Measurements from ENCODE around the gene SERPINB4.

Gene SERPINB4

DNA sequence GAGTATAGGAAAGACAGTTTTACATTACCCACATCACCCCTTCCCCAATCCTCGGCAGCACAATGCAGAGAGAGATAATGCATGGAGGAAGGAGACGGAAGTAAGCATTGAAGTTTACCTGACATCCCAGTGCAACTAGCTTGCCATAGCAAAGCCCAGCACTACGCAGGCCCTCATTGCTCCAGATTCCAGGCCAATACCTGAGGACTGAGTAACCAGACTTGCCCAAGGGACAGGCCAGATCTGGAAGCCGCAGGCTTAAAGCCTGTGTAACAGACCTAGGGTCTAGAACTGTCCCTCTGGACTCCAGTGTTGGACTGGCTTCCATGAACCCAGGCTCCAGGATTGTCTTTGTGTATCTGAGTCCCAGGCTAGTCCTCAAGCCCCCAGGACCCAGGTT is 17.6 kb downstream of the SERPINB4 start:
- DNase-seq (ENCODE audit: low spot score) = no peak

DNA sequence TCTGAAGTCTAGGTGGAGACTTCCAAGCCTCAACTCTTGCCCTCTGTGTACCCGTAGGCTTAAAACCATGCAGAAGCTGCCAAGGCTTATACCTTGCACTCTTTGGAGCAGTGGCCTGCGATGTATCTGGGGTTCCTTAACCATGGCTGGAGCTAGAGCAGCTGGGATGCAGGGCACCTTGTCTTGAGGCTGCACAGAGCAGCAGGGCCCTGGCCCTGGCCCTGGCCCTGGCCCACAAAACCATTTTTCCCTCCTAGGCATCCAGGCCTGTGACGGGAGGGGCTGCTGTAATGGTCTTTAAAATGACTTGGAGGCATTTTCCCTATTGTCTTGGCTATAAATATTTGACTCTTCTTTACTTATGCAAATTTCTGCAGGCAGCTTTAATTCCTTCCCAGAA is 19.2 kb downstream of the SERPINB4 start:
- DNase-seq (ENCODE audit: low spot score) = no peak

DNA sequence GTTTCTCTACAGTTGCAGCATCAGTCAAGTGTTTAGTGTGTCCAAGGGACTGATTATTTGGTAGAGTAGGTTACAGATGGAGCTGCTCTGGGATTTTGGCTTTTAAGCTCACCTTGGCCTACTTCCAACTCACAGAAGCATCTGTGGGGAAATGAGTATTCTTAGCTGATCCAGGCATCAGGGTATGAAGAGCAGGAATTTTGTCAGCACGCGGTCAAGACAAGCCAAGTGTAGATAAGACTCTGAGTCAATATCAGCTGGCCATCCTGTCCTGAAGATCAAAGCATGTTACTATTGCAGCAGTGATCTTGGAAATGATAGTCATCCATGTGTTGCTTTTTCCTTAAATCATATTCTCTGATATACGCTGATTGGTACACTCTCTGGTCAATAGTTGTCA is 24.4 kb downstream of the SERPINB4 start:
- DNase-seq (ENCODE audit: low spot score) = no peak

DNA sequence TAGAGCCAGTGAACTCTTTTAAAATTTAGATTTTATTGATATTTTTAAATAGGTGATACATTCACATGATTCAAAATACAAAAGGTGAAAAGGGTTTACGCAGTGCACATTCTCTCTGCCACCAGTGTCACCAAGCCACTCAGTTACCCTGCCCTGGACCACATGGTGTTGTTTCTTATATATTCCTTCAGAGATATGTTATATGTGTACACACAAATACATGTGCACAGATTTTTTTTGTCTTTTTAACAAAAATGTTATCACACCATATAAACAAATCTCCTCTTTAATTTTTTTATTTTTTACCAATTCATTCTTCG is 26.2 kb downstream of the SERPINB4 start:
- DNase-seq (ENCODE audit: low spot score) = no peak

DNA sequence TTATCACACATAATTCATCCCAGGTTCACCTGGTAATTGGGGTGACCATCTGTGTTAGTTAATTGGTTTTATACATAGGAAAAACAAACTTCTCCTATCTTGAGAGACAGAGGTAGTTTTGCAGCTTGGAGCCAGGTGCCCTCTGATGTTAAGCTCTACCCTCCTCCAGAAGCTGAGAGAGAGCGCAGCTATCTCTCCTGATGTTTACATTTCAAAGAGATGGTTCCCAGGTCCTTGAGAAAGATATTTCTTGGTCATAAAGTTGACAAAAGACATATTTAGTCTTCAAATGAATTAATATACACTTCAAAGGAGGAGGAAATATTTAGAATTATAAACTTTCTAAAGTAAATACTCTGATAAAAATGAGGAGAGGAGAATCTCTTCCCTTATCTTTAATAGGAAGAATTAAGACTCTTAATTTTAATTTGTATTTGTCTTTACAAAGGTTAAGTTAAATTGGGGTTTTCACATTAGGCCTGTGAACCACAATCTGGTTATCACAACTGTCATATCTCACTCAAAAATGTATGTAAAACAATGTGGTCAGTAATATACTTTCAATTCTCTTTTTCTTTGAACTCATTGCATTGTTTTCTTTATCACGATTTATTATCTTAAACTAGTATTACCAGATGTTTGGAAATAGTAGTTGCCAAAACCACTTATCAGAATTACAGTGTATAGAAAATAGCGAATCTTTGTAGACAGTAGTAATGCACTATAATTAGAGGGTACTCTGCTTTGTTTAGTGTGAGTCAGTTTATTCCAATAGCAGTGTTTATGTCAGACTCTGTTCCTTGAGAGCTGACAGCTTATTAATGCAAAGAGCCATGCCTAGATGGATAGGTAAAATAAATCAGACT is 26.8 kb downstream of the SERPINB4 start:
- no peak for DNase-seq (ENCODE audit: low spot score)

DNA sequence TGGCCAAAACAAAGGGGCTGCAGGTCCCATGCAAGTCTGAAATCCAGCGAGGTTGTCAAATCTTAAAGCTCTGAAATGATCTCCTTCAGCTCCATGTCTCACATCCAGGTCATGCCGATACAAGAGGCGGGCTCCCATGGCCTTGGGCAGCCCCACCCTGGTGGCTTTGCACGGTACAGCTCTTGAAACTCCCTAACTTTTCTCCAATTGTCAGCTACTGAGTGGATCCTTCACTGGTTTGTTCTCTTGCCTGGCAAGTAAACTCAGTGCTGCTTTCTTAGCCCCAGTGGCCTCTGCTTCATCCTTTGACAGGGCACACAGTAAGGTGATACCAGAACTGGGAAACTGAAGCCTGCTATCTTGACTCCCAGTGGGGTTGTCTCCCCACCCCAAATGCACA is 30.6 kb downstream of the SERPINB4 start:
- DNase-seq (ENCODE audit: low spot score) = no peak

DNA sequence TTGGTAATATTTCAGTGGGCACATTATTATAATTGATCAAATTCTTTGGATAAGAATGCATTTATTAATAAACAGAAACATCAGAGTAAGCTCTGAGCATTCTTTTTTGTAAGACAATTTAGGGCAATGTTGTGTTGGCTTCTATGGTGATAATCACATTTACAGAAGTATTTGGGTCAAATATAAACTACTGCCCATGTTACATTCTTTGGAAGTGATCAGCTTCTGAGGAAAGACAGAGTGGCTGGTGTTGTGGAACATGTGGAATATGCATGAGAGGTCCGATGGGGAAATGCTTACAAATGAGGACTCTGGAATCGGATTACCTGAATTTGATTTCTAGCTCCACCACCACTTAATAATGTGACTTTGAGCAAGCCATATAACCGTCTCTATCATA is 37.5 kb downstream of the SERPINB4 start:
- DNase-seq (ENCODE audit: low spot score) = no peak

DNA sequence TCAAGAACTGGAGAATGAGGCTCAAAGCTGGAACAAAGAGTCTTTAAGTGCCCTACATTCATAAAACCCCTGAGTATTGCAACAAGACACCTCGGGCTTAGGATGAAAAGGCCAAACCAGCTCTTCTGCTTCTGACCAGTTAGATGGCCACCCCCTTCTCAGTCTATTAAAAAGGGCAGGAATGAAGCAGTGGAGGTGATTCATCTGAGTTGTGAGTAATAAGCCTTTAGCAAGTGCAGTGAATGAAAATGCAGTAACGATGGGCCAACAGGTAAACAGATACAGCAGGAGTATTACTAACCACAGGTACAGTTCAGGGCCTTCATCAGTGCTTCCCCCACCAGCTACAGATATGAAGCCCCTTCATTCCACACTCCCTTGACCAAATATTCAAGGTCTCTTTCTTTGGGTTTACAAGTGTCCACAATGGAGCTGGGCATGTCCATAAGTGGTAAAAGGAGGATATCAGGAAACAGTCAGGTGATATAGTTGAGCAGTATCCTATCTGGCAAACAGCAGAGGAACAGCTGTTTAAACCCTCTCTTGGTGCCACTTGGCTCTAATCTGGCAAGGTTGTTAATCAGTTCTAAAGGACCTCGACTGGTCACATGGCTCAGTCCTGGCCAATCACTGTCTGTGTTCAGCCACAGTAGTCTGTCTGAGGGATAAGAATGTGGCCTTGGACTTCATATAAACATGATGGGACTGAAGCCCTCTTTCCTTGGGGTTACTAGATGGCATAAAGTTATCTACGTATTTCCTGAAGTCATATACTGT is 39.1 kb downstream of the SERPINB4 start:
- no peak for DNase-seq (ENCODE audit: low spot score)

DNA sequence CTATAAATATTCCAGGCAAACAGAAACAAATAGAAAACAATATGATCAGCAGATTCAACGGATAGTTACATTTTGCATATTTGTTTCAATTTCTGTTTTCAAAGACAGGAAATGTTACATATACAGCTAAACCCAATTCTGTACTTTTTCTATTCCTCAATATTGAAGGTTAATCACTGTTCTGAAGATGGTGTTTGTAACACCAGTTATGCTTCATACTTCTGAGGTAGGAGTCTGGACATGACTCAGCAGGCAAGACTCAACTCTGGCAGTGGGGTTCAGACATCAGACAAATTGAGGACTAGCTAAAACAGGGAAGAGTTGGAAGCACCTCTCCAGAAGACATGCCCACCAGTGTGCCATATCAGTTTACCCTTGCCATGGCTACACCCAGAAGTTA is 40.3 kb downstream of the SERPINB4 start:
- DNase-seq (ENCODE audit: low spot score) = no peak

DNA sequence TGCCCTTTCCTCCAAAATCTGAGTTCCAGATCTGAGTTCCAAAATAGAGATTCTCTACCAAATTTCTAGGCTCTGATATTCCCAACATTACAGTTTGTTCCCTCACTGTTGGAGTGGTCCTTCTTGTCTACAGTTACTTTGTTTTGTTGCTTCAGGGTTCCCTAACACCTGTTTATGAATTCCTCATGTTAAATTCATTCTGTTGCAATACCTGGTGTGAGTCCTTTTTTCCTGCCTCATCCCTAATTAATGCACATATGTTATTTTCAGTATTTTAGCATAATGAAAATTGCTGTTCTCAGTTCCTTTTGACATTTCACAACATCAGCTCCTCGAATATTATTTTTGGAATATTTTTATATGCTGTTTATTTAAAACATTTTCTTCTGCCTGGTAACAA is 40.7 kb downstream of the SERPINB4 start:
- no peak for DNase-seq (ENCODE audit: low spot score)

DNA sequence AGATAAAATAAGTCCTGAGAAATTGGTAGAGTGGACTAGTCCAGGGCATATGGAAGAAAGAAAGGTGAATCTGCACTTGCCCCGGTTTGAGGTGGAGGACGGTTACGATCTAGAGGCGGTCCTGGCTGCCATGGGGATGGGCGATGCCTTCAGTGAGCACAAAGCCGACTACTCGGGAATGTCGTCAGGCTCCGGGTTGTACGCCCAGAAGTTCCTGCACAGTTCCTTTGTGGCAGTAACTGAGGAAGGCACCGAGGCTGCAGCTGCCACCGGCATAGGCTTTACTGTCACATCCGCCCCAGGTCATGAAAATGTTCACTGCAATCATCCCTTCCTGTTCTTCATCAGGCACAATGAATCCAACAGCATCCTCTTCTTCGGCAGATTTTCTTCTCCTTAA is 47.1 kb downstream of the SERPINB4 start:
- DNase-seq (ENCODE audit: low spot score) = no peak

DNA sequence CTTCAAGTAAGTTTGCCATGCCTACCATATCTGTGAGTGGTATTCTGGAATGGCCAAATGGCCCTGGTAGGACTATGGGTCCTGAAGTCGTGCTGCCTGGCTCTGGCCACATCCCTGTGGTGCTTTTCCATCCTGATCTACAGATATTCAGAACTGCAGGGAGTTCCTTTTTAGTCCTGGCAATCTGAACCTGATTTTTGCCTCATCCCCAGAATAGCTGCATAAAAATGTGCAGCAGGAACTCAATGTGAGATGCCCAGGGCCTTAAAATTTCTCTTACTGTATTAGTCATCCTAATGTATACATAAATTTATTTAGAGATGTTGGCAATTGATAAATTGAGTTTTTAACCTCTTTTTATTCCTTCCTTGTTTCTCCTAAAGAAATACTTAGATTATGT is 51.6 kb downstream of the SERPINB4 start:
- DNase-seq (ENCODE audit: low spot score) = no peak

DNA sequence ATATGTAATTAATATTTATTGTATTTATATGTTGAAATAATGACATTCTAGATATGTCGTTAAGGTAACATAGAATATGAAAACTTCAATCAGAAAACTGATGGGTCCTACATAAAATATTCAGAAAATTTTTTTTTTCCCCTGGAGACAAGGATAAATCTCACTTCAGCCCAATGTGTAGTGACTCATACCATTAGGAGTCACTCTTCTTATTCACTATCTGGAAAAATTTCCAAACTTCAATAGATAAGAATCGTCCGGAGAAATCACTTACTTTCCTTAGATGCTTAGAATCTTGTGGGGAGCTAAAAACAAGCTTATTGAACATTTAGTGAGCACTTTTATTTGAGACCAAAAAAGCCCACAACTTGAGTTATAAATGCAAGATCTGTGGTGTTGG is 52.3 kb downstream of the SERPINB4 start:
- no peak for DNase-seq (ENCODE audit: low spot score)

DNA sequence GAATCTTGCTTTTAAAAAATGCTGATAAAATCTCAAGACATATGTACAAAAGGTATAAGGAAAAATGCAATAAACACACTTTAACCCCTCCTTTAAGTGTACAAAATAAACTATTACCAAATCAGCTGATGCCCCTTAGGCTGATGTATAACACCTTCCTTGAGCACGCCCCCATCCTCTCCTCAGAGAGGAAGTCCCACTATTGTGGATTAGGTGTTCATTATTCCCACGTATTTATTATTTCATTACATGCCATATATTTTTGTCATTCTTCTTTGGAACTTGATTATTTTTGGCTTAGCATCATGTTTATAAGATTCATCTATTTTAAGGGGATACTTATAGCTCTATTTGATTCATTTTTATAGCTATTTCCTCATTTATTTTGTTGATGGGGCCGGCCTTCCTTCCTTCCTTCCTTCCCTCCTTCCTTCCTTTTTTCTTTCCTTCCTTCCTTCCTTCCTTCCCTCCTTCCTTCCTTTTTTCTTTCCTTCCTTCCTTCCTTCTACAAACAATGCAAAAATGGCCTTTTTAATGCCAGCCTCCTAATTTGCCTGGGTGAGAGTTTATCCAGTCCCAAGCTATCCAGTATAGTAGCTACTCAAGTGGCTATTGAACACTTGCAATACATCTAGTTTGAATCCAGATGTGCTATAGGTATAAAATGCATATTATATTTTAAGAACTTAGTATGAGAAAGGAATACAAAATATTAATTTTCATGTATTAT is 52.9 kb downstream of the SERPINB4 start:
- DNase-seq (ENCODE audit: low spot score) = no peak

DNA sequence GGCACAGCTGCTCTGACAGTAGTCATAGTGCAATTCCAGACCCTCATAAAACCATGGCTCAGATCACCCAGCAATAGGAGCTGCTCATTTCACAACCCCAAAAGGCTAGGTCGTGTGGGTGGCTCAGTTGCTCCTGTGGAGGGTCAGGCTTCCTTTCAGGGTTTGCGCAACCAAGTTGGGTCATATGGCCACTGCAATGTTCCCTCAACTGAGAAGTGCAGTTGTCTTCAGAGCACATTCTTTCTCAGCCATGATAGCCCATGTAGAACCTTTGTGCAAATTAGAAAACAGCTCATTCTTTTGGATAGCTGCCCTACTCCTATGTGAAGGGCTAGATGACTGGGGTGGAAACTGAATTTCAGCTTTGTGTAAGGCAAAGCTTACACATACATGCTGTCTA is 53.7 kb downstream of the SERPINB4 start:
- DNase-seq (ENCODE audit: low spot score) = no peak

DNA sequence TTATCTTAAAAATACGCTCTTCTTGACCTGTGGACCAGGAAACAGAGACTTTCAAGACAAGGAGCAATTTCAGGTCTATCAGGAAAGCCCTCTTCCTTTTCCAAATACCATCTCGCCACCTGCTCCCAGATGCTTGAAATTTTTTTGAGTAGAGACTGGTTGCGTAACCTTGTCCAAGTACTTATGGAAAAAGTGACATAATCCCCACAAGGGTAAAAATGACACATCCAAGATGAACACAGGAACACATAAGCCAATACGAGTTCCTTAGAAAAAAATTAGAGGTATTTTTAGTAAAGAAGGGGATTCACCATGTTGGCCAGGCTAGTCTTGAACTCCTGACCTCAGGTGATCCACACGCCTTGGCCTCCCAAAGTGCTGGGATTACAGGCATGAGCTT is 55.1 kb downstream of the SERPINB4 start:
- no peak for DNase-seq (ENCODE audit: low spot score)
